Neural progenitor cell (in vitro differentiated cells): ENCODE results near the gene CIAO3. TPM values are rescaled to one million over a fixed set of nuclear protein-coding genes. Genes with fewer than 3 reads are reported as not detected.
A peak's percentile ranks its signal among the peaks of the same experiment; 100 is the strongest.

Experiments
- DNase-seq: peaks from one replicate; pipeline ENCODE4 v3.0.0-alpha.2; 2016; ENCODE audit warnings: low spot score
- H2AFZ ChIP-seq: fragments of 200-600 bp; sonication (generic); replicated peaks from 2 replicates; pipeline ENCODE4 v1.6.1; 2016; ENCODE audit warnings: antibody characterized with exemption
- H3F3A ChIP-seq: fragments of 200-600 bp; sonication (generic); 2 replicates; pipeline ENCODE4 v1.6.1; 2016; ENCODE audit warnings: antibody characterized with exemption, low read depth
- H3K27ac ChIP-seq: fragments of 200-600 bp; sonication (generic); 2 replicates; pipeline ENCODE4 v1.5.1; 2016; ENCODE audit warnings: mild to moderate bottlenecking
- H3K27me3 ChIP-seq: fragments of 200-600 bp; sonication (generic); 2 replicates; pipeline ENCODE4 v1.6.1; 2016; ENCODE audit warnings: mild to moderate bottlenecking, moderate library complexity
- H3K36me3 ChIP-seq: fragments of 200-600 bp; sonication (generic); 2 replicates; pipeline ENCODE4 v1.5.1; 2016
- H3K4me1 ChIP-seq: fragments of 200-600 bp; sonication (generic); 2 replicates; pipeline ENCODE4 v1.6.1; 2016; ENCODE audit warnings: mixed run types
- H3K4me2 ChIP-seq: fragments of 200-600 bp; sonication (generic); 2 replicates; pipeline ENCODE4 v1.6.1; 2016
- H3K4me3 ChIP-seq: fragments of 200-600 bp; sonication (generic); 2 replicates; pipeline ENCODE4 v1.5.1; 2016
- H3K79me2 ChIP-seq: fragments of 200-600 bp; sonication (generic); 2 replicates; pipeline ENCODE4 v1.6.1; 2016; ENCODE audit warnings: low read depth
- H3K9ac ChIP-seq: fragments of 200-600 bp; sonication (generic); 2 replicates; pipeline ENCODE4 v1.6.1; 2016
- H3K9me3 ChIP-seq: fragments of 200-600 bp; sonication (generic); 2 replicates; pipeline ENCODE4 v1.5.1; 2016; ENCODE audit warnings: low read depth
- H4K20me1 ChIP-seq: fragments of 200-600 bp; sonication (generic); 2 replicates; pipeline ENCODE4 v1.6.1; 2016; ENCODE audit warnings: low read depth
- H3K27ac Mint-ChIP-seq: 3 replicates; pipeline ENCODE4 v1.8.0; 2021; ENCODE audit warnings: mixed read lengths
- H3K27me3 Mint-ChIP-seq: 2 replicates; pipeline ENCODE4 v1.8.0; 2022; ENCODE audit warnings: low read depth, mild to moderate bottlenecking, inconsistent platforms, moderate library complexity, mixed read lengths; ENCODE audit not compliant: insufficient read depth
- H3K36me3 Mint-ChIP-seq: 3 replicates; pipeline ENCODE4 v1.8.0; 2021; ENCODE audit warnings: mixed read lengths
- H3K4me1 Mint-ChIP-seq: 3 replicates; pipeline ENCODE4 v1.8.0; 2021; ENCODE audit warnings: mixed read lengths
- H3K4me3 Mint-ChIP-seq: 3 replicates; pipeline ENCODE4 v1.8.0; 2021; ENCODE audit warnings: mild to moderate bottlenecking, moderate library complexity, mixed read lengths
- H3K9me3 Mint-ChIP-seq: 3 replicates; pipeline ENCODE4 v1.8.0; 2020; ENCODE audit warnings: mixed read lengths
- EZH2 ChIP-seq: fragments of 200-600 bp; sonication (generic); IDR thresholded peaks from 2 replicates; pipeline ENCODE4 v1.6.1; 2017; ENCODE audit warnings: antibody characterized with exemption, mild to moderate bottlenecking, moderate library complexity
- EZH2phosphoT487 ChIP-seq: fragments of 200-600 bp; sonication (generic); IDR thresholded peaks from 2 replicates; pipeline ENCODE4 v1.6.1; 2017; ENCODE audit warnings: antibody characterized with exemption
- total RNA-seq: library from RNA; depleted of rRNA; stranded (reverse); fragments of >200 nt; gene quantifications from 2 replicates; pipeline ENCODE4 v1.2.3, GENCODE V29; 2015; ENCODE audit warnings: low replicate concordance
- TF ChIP-seq, protein P1 (sequence below): fragments of 200-600 bp; sonication (generic); IDR thresholded peaks from 2 replicates; pipeline ENCODE4 v1.5.1; 2017; ENCODE audit warnings: antibody characterized with exemption, mild to moderate bottlenecking

CIAO3 gene
- total RNA-seq, 1 donor from 2014 or later, result 20.5 TPM

DNA sequence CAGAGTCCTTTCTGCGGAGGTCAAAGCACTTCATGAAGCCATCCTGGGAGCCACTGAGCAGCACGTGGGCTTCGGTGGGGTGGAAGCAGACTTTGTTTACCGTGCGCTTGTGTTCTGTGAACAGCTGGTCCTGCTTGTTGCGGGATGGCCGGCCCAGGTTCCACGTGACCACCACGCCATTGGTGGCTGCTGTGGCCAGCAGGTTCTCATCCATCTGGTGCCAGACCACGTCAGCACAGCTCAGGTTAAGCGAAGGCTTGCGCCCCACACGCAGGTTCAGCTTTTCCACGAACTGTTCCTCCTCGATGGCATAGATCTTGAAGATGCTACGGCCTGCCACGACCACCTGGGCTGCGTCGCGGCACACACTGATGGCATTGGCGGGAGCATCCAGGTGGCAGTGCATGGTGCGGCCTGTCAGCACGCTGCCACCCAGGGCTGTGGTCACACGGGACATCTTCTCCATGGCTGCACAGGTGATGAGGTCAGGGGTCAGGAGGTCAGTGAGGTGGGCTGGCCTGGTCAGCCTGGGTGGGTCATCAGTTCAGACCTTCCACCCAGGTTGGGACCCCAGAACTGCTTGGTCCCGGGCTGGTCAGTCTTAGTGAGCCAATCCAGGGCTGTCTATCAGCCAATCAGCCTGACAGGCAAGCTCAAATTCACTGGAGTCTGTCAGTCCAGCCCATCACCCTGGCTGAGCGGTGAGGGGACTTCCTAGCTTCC lies 51.5 kb downstream of the CIAO3 start:
- no peak for TF ChIP-seq EZH2phosphoT487
- TF ChIP-seq EZH2, result no peak
- TF ChIP-seq, protein P1, sequence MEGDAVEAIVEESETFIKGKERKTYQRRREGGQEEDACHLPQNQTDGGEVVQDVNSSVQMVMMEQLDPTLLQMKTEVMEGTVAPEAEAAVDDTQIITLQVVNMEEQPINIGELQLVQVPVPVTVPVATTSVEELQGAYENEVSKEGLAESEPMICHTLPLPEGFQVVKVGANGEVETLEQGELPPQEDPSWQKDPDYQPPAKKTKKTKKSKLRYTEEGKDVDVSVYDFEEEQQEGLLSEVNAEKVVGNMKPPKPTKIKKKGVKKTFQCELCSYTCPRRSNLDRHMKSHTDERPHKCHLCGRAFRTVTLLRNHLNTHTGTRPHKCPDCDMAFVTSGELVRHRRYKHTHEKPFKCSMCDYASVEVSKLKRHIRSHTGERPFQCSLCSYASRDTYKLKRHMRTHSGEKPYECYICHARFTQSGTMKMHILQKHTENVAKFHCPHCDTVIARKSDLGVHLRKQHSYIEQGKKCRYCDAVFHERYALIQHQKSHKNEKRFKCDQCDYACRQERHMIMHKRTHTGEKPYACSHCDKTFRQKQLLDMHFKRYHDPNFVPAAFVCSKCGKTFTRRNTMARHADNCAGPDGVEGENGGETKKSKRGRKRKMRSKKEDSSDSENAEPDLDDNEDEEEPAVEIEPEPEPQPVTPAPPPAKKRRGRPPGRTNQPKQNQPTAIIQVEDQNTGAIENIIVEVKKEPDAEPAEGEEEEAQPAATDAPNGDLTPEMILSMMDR, result no peak
- Mint-ChIP-seq H3K9me3 (no peaks in the 10 kb centered on the region), H3K27me3 (peaks cover 21% of the 10 kb centered on the region), H3K4me1 (peaks cover 12% of the 10 kb centered on the region), H3K36me3 (no peaks in the 10 kb centered on the region), H3K4me3 (peak overlapping the region; percentile 94), H3K27ac (no peak overlapping the region)
- Histone ChIP-seq H3K27ac (no peak overlapping the region), H3K4me3 (peak overlapping the region; percentile 79), H3K4me2 (peak overlapping the region; percentile 96), H3F3A (peaks cover 41% of the 10 kb centered on the region), H2AFZ (no peak overlapping the region), H3K9ac (peak overlapping the region; percentile 64), H3K4me1 (peaks cover 1% of the 10 kb centered on the region), H3K27me3 (peaks cover 39% of the 10 kb centered on the region), H3K9me3 (no peaks in the 10 kb centered on the region), H3K36me3 (no peaks in the 10 kb centered on the region), H4K20me1 (no peaks in the 10 kb centered on the region), H3K79me2 (peaks cover 10% of the 10 kb centered on the region)
- DNase-seq, result no peak

DNA sequence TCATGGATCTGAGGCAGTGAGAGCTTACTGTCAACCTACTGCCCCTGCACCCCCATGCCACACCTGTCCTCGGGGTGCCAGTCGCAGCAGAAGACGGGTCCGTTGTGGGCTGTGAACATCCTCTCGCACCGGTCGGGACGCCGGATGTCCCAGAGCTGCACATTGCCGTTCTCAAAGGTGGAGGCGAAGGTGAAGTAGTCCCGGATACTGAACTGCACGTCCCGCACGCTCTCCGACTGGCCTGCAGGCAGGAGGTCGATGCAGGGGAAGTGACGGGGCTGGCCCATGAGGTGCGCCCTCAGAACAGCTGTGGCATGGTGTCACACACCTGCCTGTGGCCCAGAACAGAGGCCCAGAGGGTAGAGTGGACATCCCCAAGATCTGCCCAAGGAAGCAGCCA lies 53.3 kb downstream of the CIAO3 start:
- no peak overlapping the region for H2AFZ ChIP-seq
- H3K36me3 Mint-ChIP-seq, result peaks cover 2% of the 10 kb centered on the region
- H3F3A ChIP-seq, result peaks cover 34% of the 10 kb centered on the region
- H3K27me3 ChIP-seq, result peaks cover 21% of the 10 kb centered on the region
- no peak overlapping the region for H3K27ac Mint-ChIP-seq
- H3K4me3 Mint-ChIP-seq, result peak overlapping the region; percentile 21
- no peaks in the 10 kb centered on the region for H3K36me3 ChIP-seq
- H3K9me3 Mint-ChIP-seq, result no peaks in the 10 kb centered on the region
- peaks cover 20% of the 10 kb centered on the region for H3K4me1 Mint-ChIP-seq
- H3K27ac ChIP-seq, result no peak overlapping the region
- H3K79me2 ChIP-seq, result peaks cover 25% of the 10 kb centered on the region
- DNase-seq, result no peak
- H3K9ac ChIP-seq, result no peak overlapping the region
- no peak overlapping the region for H3K4me3 ChIP-seq
- no peaks in the 10 kb centered on the region for H3K9me3 ChIP-seq
- TF ChIP-seq, protein P1, result no peak
- no peak for TF ChIP-seq EZH2
- TF ChIP-seq EZH2phosphoT487, result no peak
- peaks cover 7% of the 10 kb centered on the region for H3K4me1 ChIP-seq
- peaks cover 13% of the 10 kb centered on the region for H4K20me1 ChIP-seq
- peaks cover 17% of the 10 kb centered on the region for H3K27me3 Mint-ChIP-seq
- H3K4me2 ChIP-seq, result no peak overlapping the region

DNA sequence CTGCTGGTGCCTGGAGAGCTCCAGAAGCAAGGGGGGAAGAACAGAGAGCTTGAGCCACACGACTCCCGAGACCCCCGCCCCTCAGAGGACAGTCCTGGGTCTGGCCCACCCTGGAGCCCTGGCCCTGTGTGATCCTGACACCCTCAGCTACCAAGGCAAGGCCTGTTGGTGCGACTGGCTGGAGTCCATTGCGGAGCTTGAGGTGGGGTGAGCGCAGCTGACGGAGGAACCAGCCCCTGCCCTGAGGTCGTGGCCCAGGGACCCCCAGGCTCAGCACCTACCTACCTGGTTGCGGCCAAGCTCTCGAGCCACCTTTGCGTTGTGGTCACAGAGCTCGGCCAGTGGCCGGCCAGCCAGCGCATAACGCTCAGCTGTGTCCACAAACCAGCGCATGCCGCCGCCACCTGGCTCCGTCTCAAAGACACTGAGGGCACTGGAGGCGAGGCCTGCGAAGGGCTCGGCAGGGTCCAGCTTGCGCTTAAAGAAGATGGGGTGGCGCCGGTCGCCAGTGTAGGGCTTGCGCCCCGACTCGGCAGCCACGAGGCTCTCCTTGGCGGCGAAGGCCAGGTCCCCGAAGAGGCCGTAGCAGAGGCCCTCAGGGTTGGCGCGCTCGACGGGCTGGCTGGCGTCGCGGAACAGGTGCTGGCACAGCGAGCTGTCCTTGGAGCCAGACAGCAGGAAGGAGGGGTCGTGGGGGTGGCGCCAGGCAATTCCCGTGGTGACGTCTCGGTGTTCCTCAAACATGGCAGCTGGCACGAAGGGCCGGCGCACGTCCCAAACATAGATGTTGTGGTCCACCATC lies 54.1 kb downstream of the CIAO3 start:
- peaks cover 33% of the 10 kb centered on the region for H3K79me2 ChIP-seq
- no peak overlapping the region for H3K4me2 ChIP-seq
- no peak overlapping the region for H3K9ac ChIP-seq
- H3K9me3 ChIP-seq, result no peaks in the 10 kb centered on the region
- peaks cover 2% of the 10 kb centered on the region for H3K36me3 ChIP-seq
- peaks cover 27% of the 10 kb centered on the region for H3K4me1 Mint-ChIP-seq
- H3F3A ChIP-seq, result peaks cover 38% of the 10 kb centered on the region
- no peak overlapping the region for H3K4me3 ChIP-seq
- peaks cover 13% of the 10 kb centered on the region for H3K27me3 Mint-ChIP-seq
- no peak for DNase-seq
- peaks cover 3% of the 10 kb centered on the region for H3K36me3 Mint-ChIP-seq
- peaks cover 13% of the 10 kb centered on the region for H3K27me3 ChIP-seq
- H3K9me3 Mint-ChIP-seq, result no peaks in the 10 kb centered on the region
- H3K4me1 ChIP-seq, result peaks cover 8% of the 10 kb centered on the region
- TF ChIP-seq EZH2phosphoT487 (no peak), EZH2 (no peak)
- TF ChIP-seq, protein P1, result no peak
- no peak overlapping the region for H2AFZ ChIP-seq
- H4K20me1 ChIP-seq, result peaks cover 21% of the 10 kb centered on the region
- H3K4me3 Mint-ChIP-seq, result no peak overlapping the region
- no peak overlapping the region for H3K27ac ChIP-seq
- no peak overlapping the region for H3K27ac Mint-ChIP-seq
